Endothelial cell of umbilical vein (primary cell): ENCODE measurements around the gene XIRP2.

Source experiments
- CTCF ChIP-seq, 2 donors: IDR thresholded peaks; 1 replicate in 1 of 2; 2 replicates in 1 of 2; pipeline ENCODE4 v1.5.1; 2011; ENCODE audit warnings: low read length in 2 of 2, mild to moderate bottlenecking in 2 of 2, moderate library complexity in 2 of 2, control low read depth in 1 of 2, inconsistent platforms in 1 of 2, low read depth in 1 of 2; ENCODE audit not compliant: insufficient read depth in 1 of 2; ENCODE audit errors: extremely low read depth in 1 of 2
- EZH2 ChIP-seq: IDR thresholded peaks from 2 replicates; pipeline ENCODE4 v1.6.1; 2012; ENCODE audit warnings: borderline replicate concordance, low read depth, mild to moderate bottlenecking, moderate library complexity, low read length, inconsistent platforms; ENCODE audit not compliant: severe bottlenecking
- POLR2A ChIP-seq: IDR thresholded peaks from 2 replicates; pipeline ENCODE4 v1.6.1; 2012; ENCODE audit warnings: low read depth, mild to moderate bottlenecking, control low read depth, low read length
- POLR2AphosphoS5 ChIP-seq: IDR thresholded peaks from 2 replicates; pipeline ENCODE4 v1.6.1; 2012; ENCODE audit warnings: low read depth, mild to moderate bottlenecking, control low read depth, low read length, moderate library complexity; ENCODE audit not compliant: insufficient read depth

GRCh38 chr2:167069855-167070254 lies 181.6 kb downstream of the XIRP2 start:
- TF ChIP-seq CTCF (IDR thresholded peaks at IDR 0.05; ENCODE audit: extremely low read depth in 1 of 2, insufficient read depth in 1 of 2, low read depth in 1 of 2, low read length in 2 of 2), result no peak
- TF ChIP-seq POLR2AphosphoS5, result no peak
- no peak for TF ChIP-seq EZH2
- no peak for TF ChIP-seq POLR2A
